A549 treated with GW870086 at 1 μM for 4 hours (cell line): ENCODE results near the gene NPLOC4. TPM values are rescaled to one million over a fixed set of nuclear protein-coding genes. Genes with fewer than 3 reads are reported as not detected.

Experiments
- total RNA-seq: library from RNA; stranded (reverse); fragments of 200-300 nt; extraction: Qiagen RNA extraction; gene quantifications from 5 replicates; pipeline ENCODE4 v1.2.3, GENCODE V29; 2022; ENCODE audit warnings: low read depth

Gene NPLOC4
- 86.1 to 108 TPM (median 97.3 TPM) in 5 replicates for total RNA-seq

GRCh38 chr17:81636505-81637288, at the start of gene NPLOC4, which contains the start of gene TSPAN10:
Gene NPLOC4 (minus strand): TSS chr17:81637112. CDS start chr17:81636930, 182 bp downstream.
Gene TSPAN10 (plus strand): TSS chr17:81637196. CDS start chr17:81642413, 5,217 bp downstream.

GRCh38 chr17:81683584-81684441, 46.9 kb upstream of the NPLOC4 start, which contains the start of the genes ARL16 and HGS:
Gene ARL16 (minus strand): TSS chr17:81683797. CDS start chr17:81683753, 44 bp downstream.
Gene HGS (plus strand): TSS chr17:81684011. CDS start chr17:81684067, 56 bp downstream.

GRCh38 chr17:81666342-81667191, 29.7 kb upstream of the NPLOC4 start, which contains the start of the genes CCDC137 and OXLD1:
Gene CCDC137 (plus strand): TSS chr17:81666737. CDS start chr17:81666767, 30 bp downstream.
Gene OXLD1 (minus strand): TSS chr17:81666605. CDS start chr17:81666577, 28 bp downstream.

GRCh38 chr17:81656118-81656743, 19.3 kb upstream of the NPLOC4 start, which contains the start of gene PDE6G:
Gene PDE6G (minus strand): TSS chr17:81656542. CDS start chr17:81653305, 3,237 bp downstream.

GRCh38 chr17:81552244-81553017, 84.5 kb downstream of the NPLOC4 start, which contains the start of gene FAAP100:
Gene FAAP100 (minus strand): TSS chr17:81552353. CDS start chr17:81552330, 23 bp downstream.

GRCh38 chr17:81527591-81528383, 109.1 kb downstream of the NPLOC4 start, which contains the start of gene FSCN2:
Gene FSCN2 (plus strand): TSS chr17:81528377. CDS start chr17:81528532, 155 bp downstream.

GRCh38 chr17:81512562-81513371, 124.1 kb downstream of the NPLOC4 start, which contains the start of gene ACTG1:
Gene ACTG1 (minus strand): TSS chr17:81512799. CDS start chr17:81512354, 445 bp downstream.

Other genes starting within 250 kb of the NPLOC4 start
- gene BAHCC1, start 241.7 kb downstream of the NPLOC4 start, total RNA-seq = 7.0 to 10.2 TPM (median 9.2 TPM) in 5 replicates
- 4,800 to 5,938 TPM (median 5,251 TPM) in 5 replicates for gene ACTG1, start 124.3 kb downstream of the NPLOC4 start, total RNA-seq
- 0.71 to 1.4 TPM (median 0.79 TPM) in 5 replicates for gene FSCN2, start 108.7 kb downstream of the NPLOC4 start, total RNA-seq
- 19.0 to 27.6 TPM (median 25.8 TPM) in 5 replicates for gene FAAP100, start 84.8 kb downstream of the NPLOC4 start, total RNA-seq
- gene TSPAN10, start 84 bp upstream of the NPLOC4 start, total RNA-seq = 4.2 to 5.9 TPM (median 4.7 TPM) in 5 replicates
- gene PDE6G, start 19.4 kb upstream of the NPLOC4 start, total RNA-seq = 1.6 to 3.1 TPM (median 2.3 TPM) in 5 replicates
- 37.5 to 61.3 TPM (median 57.4 TPM) in 5 replicates for gene OXLD1, start 29.5 kb upstream of the NPLOC4 start, total RNA-seq
- 58.3 to 75.7 TPM (median 65.0 TPM) in 5 replicates for gene CCDC137, start 29.6 kb upstream of the NPLOC4 start, total RNA-seq
- 47.7 to 57.9 TPM (median 50.2 TPM) in 5 replicates for gene ARL16, start 46.7 kb upstream of the NPLOC4 start, total RNA-seq
- 138 to 202 TPM (median 194 TPM) in 5 replicates for gene HGS, start 46.9 kb upstream of the NPLOC4 start, total RNA-seq
- 243 to 327 TPM (median 298 TPM) in 5 replicates for gene MRPL12, start 66.3 kb upstream of the NPLOC4 start, total RNA-seq
- 29.3 to 45.2 TPM (median 44.6 TPM) in 5 replicates for gene SLC25A10, start 75.2 kb upstream of the NPLOC4 start, total RNA-seq
- 0.15 to 0.67 TPM (median 0.54 TPM) in 5 replicates for gene GCGR, start 167.0 kb upstream of the NPLOC4 start, total RNA-seq
- gene MCRIP1, start 196.2 kb upstream of the NPLOC4 start, total RNA-seq = 73.8 to 102 TPM (median 99.3 TPM) in 5 replicates
- gene PPP1R27, start 197.9 kb upstream of the NPLOC4 start, total RNA-seq = 0.19 to 0.47 TPM (median 0.24 TPM) in 4 of 5 replicates, not detected in the other
- gene P4HB, start 223.4 kb upstream of the NPLOC4 start, total RNA-seq = 672 to 719 TPM (median 681 TPM) in 5 replicates
- gene ARHGDIA, start 234.2 kb upstream of the NPLOC4 start, total RNA-seq = 558 to 703 TPM (median 590 TPM) in 5 replicates